Glutamatergic neuron (in vitro differentiated cells): ENCODE results near the gene LSM12. TPM values are rescaled to one million over a fixed set of nuclear protein-coding genes. Genes with fewer than 3 reads are reported as not detected.
"Not testable (repeated sequence)": the region's sequence is repeated elsewhere in the genome, so short reads cannot be mapped to it uniquely, and the experiment has no call there.

ENCODE experiments used
- DNase-seq: peaks from one replicate; pipeline ENCODE4 v3.0.0; 2022
- H3K27ac Mint-ChIP-seq: one replicate; pipeline ENCODE4 v1.8.0; 2020; ENCODE audit warnings: mild to moderate bottlenecking, mixed read lengths, inconsistent platforms; ENCODE audit not compliant: unreplicated experiment
- H3K27me3 Mint-ChIP-seq: one replicate; pipeline ENCODE4 v1.8.0; 2020; ENCODE audit warnings: mild to moderate bottlenecking, moderate library complexity, mixed read lengths, inconsistent platforms; ENCODE audit not compliant: unreplicated experiment
- H3K36me3 Mint-ChIP-seq: one replicate; pipeline ENCODE4 v1.8.0; 2020; ENCODE audit warnings: mild to moderate bottlenecking, mixed read lengths, inconsistent platforms; ENCODE audit not compliant: unreplicated experiment
- H3K4me1 Mint-ChIP-seq: one replicate; pipeline ENCODE4 v1.8.0; 2020; ENCODE audit warnings: mild to moderate bottlenecking, low read depth, mixed read lengths, inconsistent platforms; ENCODE audit not compliant: unreplicated experiment
- H3K4me3 Mint-ChIP-seq: one replicate; pipeline ENCODE4 v1.8.0; 2020; ENCODE audit warnings: mild to moderate bottlenecking, mixed read lengths, inconsistent platforms; ENCODE audit not compliant: unreplicated experiment
- H3K9me3 Mint-ChIP-seq: one replicate; pipeline ENCODE4 v1.8.0; 2020; ENCODE audit warnings: mild to moderate bottlenecking, moderate library complexity, mixed read lengths, inconsistent platforms; ENCODE audit not compliant: unreplicated experiment
- CTCF ChIP-seq: fragments of 200-600 bp; sonication (generic); IDR thresholded peaks from one replicate; pipeline ENCODE4 v1.5.0; 2021; ENCODE audit not compliant: partially characterized antibody, unreplicated experiment
- total RNA-seq: library from RNA; stranded (reverse); fragmentation: NEBNext Ultra II Directional; extraction: Animal tissue kit (Norgen Biotek cat#: 25700); gene quantifications from one replicate; pipeline ENCODE4 v1.2.1, GENCODE V29; 2021; ENCODE audit not compliant: unreplicated experiment

LSM12 gene
- total RNA-seq, 1 donor from 2014 or later, result 57.9 TPM

- DNase-seq, result no peak
- peaks cover 1% of the 10 kb centered on the region for H3K9me3 Mint-ChIP-seq
- no peaks in the 10 kb centered on the region for H3K36me3 Mint-ChIP-seq
- H3K4me1 Mint-ChIP-seq, result no peaks in the 10 kb centered on the region
- TF ChIP-seq CTCF, result no peak
- H3K4me3 Mint-ChIP-seq, result no peak overlapping the region
- peaks cover 13% of the 10 kb centered on the region for H3K27me3 Mint-ChIP-seq
- no peak overlapping the region for H3K27ac Mint-ChIP-seq
Observed at GRCh38 chr17:44000871-44001460, 65.5 kb downstream of the LSM12 start.

- Mint-ChIP-seq H3K36me3 (no peaks in the 10 kb centered on the region), H3K4me3 (no peak overlapping the region), H3K27me3 (peaks cover 12% of the 10 kb centered on the region), H3K27ac (no peak overlapping the region), H3K4me1 (no peaks in the 10 kb centered on the region), H3K9me3 (peaks cover 1% of the 10 kb centered on the region)
- no peak for DNase-seq
- TF ChIP-seq CTCF, result no peak
Observed at GRCh38 chr17:44000141-44000860, 66.2 kb downstream of the LSM12 start.

- no peak for DNase-seq
- Mint-ChIP-seq H3K36me3 (no peaks in the 10 kb centered on the region), H3K4me3 (no peak overlapping the region), H3K27me3 (peaks cover 8% of the 10 kb centered on the region), H3K9me3 (peaks cover 1% of the 10 kb centered on the region), H3K4me1 (peaks cover 2% of the 10 kb centered on the region), H3K27ac (no peak overlapping the region)
- no peak for TF ChIP-seq CTCF
Observed at GRCh38 chr17:43999024-43999423, 67.4 kb downstream of the LSM12 start.

GRCh38 chr17:43998552-43998951 lies 67.9 kb downstream of the LSM12 start:
- no peak overlapping the region for H3K4me3 Mint-ChIP-seq
- H3K27me3 Mint-ChIP-seq, result peaks cover 7% of the 10 kb centered on the region
- TF ChIP-seq CTCF, result no peak
- no peak for DNase-seq
- peaks cover 2% of the 10 kb centered on the region for H3K4me1 Mint-ChIP-seq
- H3K36me3 Mint-ChIP-seq, result no peaks in the 10 kb centered on the region
- peaks cover 1% of the 10 kb centered on the region for H3K9me3 Mint-ChIP-seq
- H3K27ac Mint-ChIP-seq, result no peak overlapping the region

GRCh38 chr17:43997180-43997579 lies 69.3 kb downstream of the LSM12 start:
- H3K36me3 Mint-ChIP-seq, H3K27ac Mint-ChIP-seq, DNase-seq, H3K27me3 Mint-ChIP-seq, H3K9me3 Mint-ChIP-seq, H3K4me3 Mint-ChIP-seq, H3K4me1 Mint-ChIP-seq: not testable (repeated sequence)
